MM.1S (cell line): ENCODE results near the gene SH3TC2.

Experiments
- DNase-seq: peaks from one replicate; pipeline ENCODE4 v3.0.0-alpha.2; 2015
- H2AFZ ChIP-seq: fragments of 300-600 bp; sonication (generic); 2 replicates; pipeline ENCODE4 v1.6.0; 2016; ENCODE audit warnings: antibody characterized with exemption, low read length
- H3F3A ChIP-seq: fragments of 300-600 bp; sonication (generic); 2 replicates; pipeline ENCODE4 v1.6.1; 2016; ENCODE audit warnings: mild to moderate bottlenecking, antibody characterized with exemption, low read length, moderate library complexity, mixed read lengths; ENCODE audit not compliant: insufficient read depth
- H3K27ac ChIP-seq: fragments of 300-600 bp; sonication (generic); 2 replicates; pipeline ENCODE4 v1.5.1; 2016; ENCODE audit warnings: mild to moderate bottlenecking, low read length
- H3K27me3 ChIP-seq: fragments of 300-600 bp; sonication (generic); replicated peaks from 2 replicates; pipeline ENCODE4 v1.6.0; 2016; ENCODE audit warnings: low read length; ENCODE audit not compliant: insufficient read depth
- H3K36me3 ChIP-seq: fragments of 300-600 bp; sonication (generic); replicated peaks from 2 replicates; pipeline ENCODE4 v1.6.1; 2016; ENCODE audit warnings: mild to moderate bottlenecking, low read length, mixed read lengths; ENCODE audit not compliant: insufficient read depth
- H3K4me1 ChIP-seq: fragments of 300-600 bp; sonication (generic); 2 replicates; pipeline ENCODE4 v1.6.1; 2016; ENCODE audit warnings: low read length, mixed read lengths
- H3K4me2 ChIP-seq: fragments of 300-600 bp; sonication (generic); 2 replicates; pipeline ENCODE4 v1.6.0; 2016; ENCODE audit warnings: low read depth, low read length
- H3K4me3 ChIP-seq: fragments of 300-600 bp; sonication (generic); 2 replicates; pipeline ENCODE4 v1.5.1; 2016; ENCODE audit warnings: low read length, mixed read lengths
- H3K79me2 ChIP-seq: fragments of 300-600 bp; sonication (generic); 2 replicates; pipeline ENCODE4 v1.6.1; 2016; ENCODE audit warnings: mixed run types, low read length, mixed read lengths
- H3K9ac ChIP-seq: fragments of 300-600 bp; sonication (generic); 2 replicates; pipeline ENCODE4 v1.6.1; 2016; ENCODE audit warnings: low read length, mixed read lengths
- H3K9me2 ChIP-seq: fragments of 300-600 bp; sonication (generic); replicated peaks from 2 replicates; pipeline ENCODE4 v1.6.1; 2016; ENCODE audit warnings: mild to moderate bottlenecking, low read length, mixed read lengths; ENCODE audit not compliant: insufficient read depth
- H3K9me3 ChIP-seq: fragments of 300-600 bp; sonication (generic); replicated peaks from 2 replicates; pipeline ENCODE4 v1.6.1; 2016; ENCODE audit warnings: mild to moderate bottlenecking, low read length, mixed read lengths; ENCODE audit not compliant: insufficient read depth
- H4K20me1 ChIP-seq: fragments of 300-600 bp; sonication (generic); 2 replicates; pipeline ENCODE4 v1.6.1; 2016; ENCODE audit warnings: mild to moderate bottlenecking, low read length, moderate library complexity, mixed read lengths; ENCODE audit not compliant: insufficient read depth
- EZH2 ChIP-seq: fragments of 300-600 bp; sonication (generic); optimal IDR thresholded peaks from 2 replicates; pipeline ENCODE3; 2017; ENCODE audit warnings: low read depth, mild to moderate bottlenecking, antibody characterized with exemption, low read length, mixed read lengths
- EZH2phosphoT487 ChIP-seq: fragments of 300-600 bp; sonication (generic); IDR thresholded peaks from 2 replicates; pipeline ENCODE4 v1.6.1; 2018; ENCODE audit warnings: antibody characterized with exemption, low read length
- TF ChIP-seq, protein P1 (sequence below): fragments of 300-600 bp; sonication (generic); IDR thresholded peaks from 2 replicates; pipeline ENCODE4 v1.5.1; 2016; ENCODE audit warnings: antibody characterized with exemption, low read length, mixed read lengths

The SH3TC2 gene

DNA sequence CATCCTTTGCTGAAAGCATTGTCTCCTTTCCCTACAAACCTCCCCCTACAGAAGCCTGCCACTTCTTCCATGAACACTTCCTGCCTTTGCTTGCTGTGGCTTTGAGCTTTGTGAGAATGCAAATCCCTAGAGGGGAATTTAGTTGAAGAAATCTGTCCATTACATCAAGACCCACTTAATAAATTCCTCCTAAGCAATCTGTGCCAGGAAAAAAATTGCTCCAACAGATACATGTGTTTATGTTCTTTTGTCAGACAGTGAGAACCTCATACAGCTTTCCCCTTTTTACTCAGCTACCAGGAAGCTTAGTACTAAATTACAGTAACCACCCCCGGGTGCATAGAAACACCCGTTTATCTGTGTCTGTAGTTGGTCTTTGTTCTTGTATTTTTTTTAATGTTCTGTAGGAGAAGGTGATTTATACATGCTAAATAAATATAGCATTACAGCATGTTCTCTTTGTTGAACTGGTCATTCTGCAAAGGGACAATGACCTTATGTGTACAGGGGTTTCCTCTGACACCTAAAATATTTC is 43.9 kb downstream of the SH3TC2 start:
- DNase-seq, result no peak
- H3K9me2 ChIP-seq, result no peaks in the 10 kb centered on the region
- no peaks in the 10 kb centered on the region for H3K79me2 ChIP-seq
- H4K20me1 ChIP-seq, result no peaks in the 10 kb centered on the region
- H3K9ac ChIP-seq, result no peak overlapping the region
- H3K4me1 ChIP-seq, result peaks cover 12% of the 10 kb centered on the region
- no peak overlapping the region for H3K27ac ChIP-seq
- TF ChIP-seq EZH2phosphoT487, result no peak
- TF ChIP-seq, protein P1, sequence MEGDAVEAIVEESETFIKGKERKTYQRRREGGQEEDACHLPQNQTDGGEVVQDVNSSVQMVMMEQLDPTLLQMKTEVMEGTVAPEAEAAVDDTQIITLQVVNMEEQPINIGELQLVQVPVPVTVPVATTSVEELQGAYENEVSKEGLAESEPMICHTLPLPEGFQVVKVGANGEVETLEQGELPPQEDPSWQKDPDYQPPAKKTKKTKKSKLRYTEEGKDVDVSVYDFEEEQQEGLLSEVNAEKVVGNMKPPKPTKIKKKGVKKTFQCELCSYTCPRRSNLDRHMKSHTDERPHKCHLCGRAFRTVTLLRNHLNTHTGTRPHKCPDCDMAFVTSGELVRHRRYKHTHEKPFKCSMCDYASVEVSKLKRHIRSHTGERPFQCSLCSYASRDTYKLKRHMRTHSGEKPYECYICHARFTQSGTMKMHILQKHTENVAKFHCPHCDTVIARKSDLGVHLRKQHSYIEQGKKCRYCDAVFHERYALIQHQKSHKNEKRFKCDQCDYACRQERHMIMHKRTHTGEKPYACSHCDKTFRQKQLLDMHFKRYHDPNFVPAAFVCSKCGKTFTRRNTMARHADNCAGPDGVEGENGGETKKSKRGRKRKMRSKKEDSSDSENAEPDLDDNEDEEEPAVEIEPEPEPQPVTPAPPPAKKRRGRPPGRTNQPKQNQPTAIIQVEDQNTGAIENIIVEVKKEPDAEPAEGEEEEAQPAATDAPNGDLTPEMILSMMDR, result no peak
- no peaks in the 10 kb centered on the region for H3K36me3 ChIP-seq
- H3K27me3 ChIP-seq, result no peaks in the 10 kb centered on the region
- H3F3A ChIP-seq, result peaks cover 13% of the 10 kb centered on the region
- no peak overlapping the region for H2AFZ ChIP-seq
- no peaks in the 10 kb centered on the region for H3K9me3 ChIP-seq
- no peak overlapping the region for H3K4me3 ChIP-seq
- no peak overlapping the region for H3K4me2 ChIP-seq

- Histone ChIP-seq H3K9me3 (no peaks in the 10 kb centered on the region), H3K79me2 (no peaks in the 10 kb centered on the region), H3K4me2 (no peak overlapping the region), H3K4me3 (no peak overlapping the region), H3K9me2 (no peaks in the 10 kb centered on the region), H3K36me3 (no peaks in the 10 kb centered on the region), H4K20me1 (no peaks in the 10 kb centered on the region), H3F3A (peaks cover 14% of the 10 kb centered on the region), H3K27me3 (no peaks in the 10 kb centered on the region), H3K27ac (no peak overlapping the region), H3K9ac (no peak overlapping the region), H2AFZ (no peak overlapping the region), H3K4me1 (peaks cover 15% of the 10 kb centered on the region)
- no peak for TF ChIP-seq EZH2phosphoT487
- TF ChIP-seq, protein P1, result no peak
- TF ChIP-seq EZH2, result no peak
- no peak for DNase-seq
Measured at GRCh38 chr5:149017636-149018035, 45.2 kb downstream of the SH3TC2 start.

DNA sequence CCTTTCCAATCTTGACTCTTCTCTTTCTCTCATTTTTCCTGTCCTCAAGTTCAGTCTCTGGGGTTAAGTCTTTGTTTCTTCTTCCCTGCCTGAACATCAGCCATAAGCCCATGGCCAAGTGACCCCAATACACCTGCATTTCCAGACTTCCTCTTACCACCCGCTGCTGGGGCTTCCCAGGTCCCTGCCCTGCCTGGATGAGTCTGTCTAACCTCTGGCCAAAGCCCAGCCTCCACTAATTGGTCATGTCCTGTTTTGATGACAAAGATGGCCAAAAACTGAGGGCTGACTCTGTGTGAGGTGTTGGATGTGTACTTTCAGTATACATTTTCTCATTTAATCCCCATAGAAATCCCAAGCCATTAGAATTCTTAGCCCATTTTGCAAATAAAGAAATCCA is 47.3 kb downstream of the SH3TC2 start:
- Histone ChIP-seq H3K4me3 (no peak overlapping the region), H3K36me3 (no peaks in the 10 kb centered on the region), H3K4me1 (peaks cover 15% of the 10 kb centered on the region), H3K27me3 (no peaks in the 10 kb centered on the region), H3K9me2 (no peaks in the 10 kb centered on the region), H2AFZ (no peak overlapping the region), H3K9me3 (no peaks in the 10 kb centered on the region), H3K4me2 (no peak overlapping the region), H4K20me1 (no peaks in the 10 kb centered on the region), H3K9ac (no peak overlapping the region), H3F3A (peaks cover 14% of the 10 kb centered on the region), H3K27ac (no peak overlapping the region), H3K79me2 (no peaks in the 10 kb centered on the region)
- TF ChIP-seq, protein P1, result no peak
- TF ChIP-seq EZH2phosphoT487, result no peak
- TF ChIP-seq EZH2, result no peak
- no peak for DNase-seq
